Heart right ventricle (tissue), 16 donors: ENCODE data around the gene ANKK1. TPM values are rescaled to one million over a fixed set of nuclear protein-coding genes. Genes with fewer than 3 reads are reported as not detected.

Experiments
- ATAC-seq, 8 donors: fragments of 200-7000 bp; cut with Tn5 transposase; one replicate each; pipeline ENCODE4 v1.9.1; 2020; ENCODE audit warnings: mild to moderate bottlenecking in 8 of 8, moderate library complexity in 8 of 8, moderate number of reproducible peaks in 1 of 8
- DNase-seq, 2 donors: peaks; one replicate each; pipeline ENCODE4 v3.0.0-alpha.2; 2020
- H3K27ac ChIP-seq, 10 donors: fragments of 200-600 bp; sonication (generic) in 2 of 10; one replicate each; pipeline versions ENCODE4 v1.5.0 to v1.8.0; 2020 to 2022; ENCODE audit warnings: mild to moderate bottlenecking in 3 of 10
- H3K27me3 ChIP-seq, 7 donors: fragments of 200-600 bp; one replicate each; pipeline ENCODE4 v1.8.0; 2021 to 2022; ENCODE audit warnings: mild to moderate bottlenecking in 2 of 7
- H3K36me3 ChIP-seq, 9 donors: fragments of 200-600 bp; sonication (generic) in 1 of 9; one replicate each; pipeline versions ENCODE4 v1.5.0 to v1.8.0; 2020 to 2022; ENCODE audit warnings: mild to moderate bottlenecking in 2 of 9
- H3K4me1 ChIP-seq, 9 donors: fragments of 200-600 bp; sonication (generic) in 1 of 9; one replicate each; pipeline versions ENCODE4 v1.5.0 to v1.8.0; 2020 to 2022; ENCODE audit warnings: mild to moderate bottlenecking in 4 of 9
- H3K4me3 ChIP-seq, 10 donors: fragments of 200-600 bp; sonication (generic) in 2 of 10; one replicate each; pipeline versions ENCODE4 v1.5.0 to v1.8.0; 2020 to 2022; ENCODE audit warnings: mild to moderate bottlenecking in 7 of 10, moderate library complexity in 2 of 10
- H3K9me3 ChIP-seq, 11 donors: fragments of 200-600 bp in 10 of 11; sonication (generic) in 2 of 11; one replicate each; pipeline versions ENCODE4 v1.5.0 to v1.8.0; 2013 to 2022; ENCODE audit warnings: mild to moderate bottlenecking in 2 of 11, control low read depth in 1 of 11, moderate library complexity in 1 of 11
- WGBS, 2 donors: extraction: QIAGEN DNeasy Blood & Tissue Kit; methylation state at CpG; one replicate each; pipeline ENCODE4 v1.1.7; 2013; ENCODE audit warnings: inconsistent platforms in 1 of 2; 5-methylcytosine and 5-hydroxymethylcytosine counted together
- intact Hi-C, 10 donors: fragments of 100-400 bp; cut with DNase I; formaldehyde crosslinking; loops; one replicate each; pipeline versions ENCODE4 v1.11.1 to v1.14.2; 2022
- polyA plus RNA-seq, 2 donors: library from polyadenylated mRNA; stranded (reverse); fragments of 200-250 nt; gene quantifications; one replicate each; pipeline ENCODE4 v1.2.3, GENCODE V29; 2013
- total RNA-seq, 10 donors: library from RNA; stranded (reverse); fragmentation: NEBNext Ultra II Directional in 3 of 10; extraction: Animal tissue kit (Norgen Biotek cat#: 25700) in 3 of 10; gene quantifications; one replicate each; pipeline versions ENCODE4 v1.2.1 to v1.2.4, GENCODE V29; 2021 to 2023
- TF ChIP-seq, protein P1 (sequence below), 9 donors: fragments of 200-600 bp; sonication (generic) in 2 of 9; IDR thresholded peaks; one replicate each; pipeline versions ENCODE4 v1.5.0 to v1.8.0; 2021 to 2022; ENCODE audit warnings: antibody characterized with exemption in 9 of 9, mild to moderate bottlenecking in 5 of 9, moderate library complexity in 1 of 9
- donor health status: Arrhythmogenic right ventricular cardiomyopathy.
- donor health status: ischemic (EF 13 %, LVEDD 7.1; RV severe dilation, severe dysfunction).
- donor health status: healthy with polysubstance abuse.
- donor health status: DM: no; HTN: yes; CAD: no.
- donor health status: DM: no; HTN: no; CAD: no.
- donor health status: ischemic (EF 25% LVEDD 6.9; RV normal size, moderate dysfunction).
- donor health status: ischemic (EF 25% LVEDD 5.7; RV mildly dilated, moderate dysfunction).
- donor health status: healthy.
- donor health status: DM: yes; HTN: yes; CAD: no.
- donor health status: Ischemic cardiomyopathy.
- donor health status: ischemic (EF 35%, LVEDD 5.7; RV mildly dilated, moderate dysfunction).
- donor health status: nonischemic (EF 11% LVEDD 7.7; RV severe dilation, severe dysfunction).
- donor health status: DM: yes; HTN: yes; CAD: no.
- donor health status: PGD.
- donor health status: ischemic (EF 29% LVEDD 5.4; RV normal size, mild dysfunction).
- donor health status: nonischemic (EF 23%, LVEDD 6.1; RV moderate dilation, normal function).

ANKK1 gene
- total and polyA plus RNA-seq, 12 donors, result 0.06 to 0.37 TPM; not detected in 10

DNA sequence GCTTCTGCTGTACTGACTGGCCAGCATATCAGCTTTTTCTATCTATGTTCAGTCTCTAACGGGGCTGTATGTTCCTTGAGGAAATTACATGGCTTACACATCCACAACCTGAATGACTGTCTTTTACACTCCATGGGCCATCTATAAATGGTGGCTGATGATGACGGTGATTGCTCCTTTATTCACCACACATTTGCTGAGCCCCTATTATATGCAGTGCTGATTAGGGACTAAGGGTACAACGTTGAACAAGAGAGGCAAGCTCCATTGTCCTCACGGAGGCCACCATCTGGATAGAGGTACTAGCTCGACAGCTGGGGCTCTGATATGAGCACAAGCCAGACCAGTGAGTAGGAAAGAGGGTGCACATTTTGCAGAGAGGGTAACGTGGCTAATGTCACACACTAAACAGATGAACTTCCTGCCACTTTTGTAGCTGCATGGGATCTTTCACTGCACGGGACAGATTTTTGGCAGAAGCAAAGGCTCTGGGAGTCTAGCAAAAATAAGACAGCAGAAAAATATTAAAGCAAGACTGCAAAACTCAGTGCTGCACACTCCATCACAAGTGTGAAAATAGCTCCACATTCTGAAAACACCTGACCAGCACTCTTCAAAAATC is 57.0 kb downstream of the ANKK1 start:
- 25 to 27% methylated on average over 7 of the region's 7 CpGs for WGBS, 2 donors
- peaks cover 0 to 4% (median 0%) of the 10 kb centered on the region in 9 donors for H3K4me1 ChIP-seq
- TF ChIP-seq, protein P1, sequence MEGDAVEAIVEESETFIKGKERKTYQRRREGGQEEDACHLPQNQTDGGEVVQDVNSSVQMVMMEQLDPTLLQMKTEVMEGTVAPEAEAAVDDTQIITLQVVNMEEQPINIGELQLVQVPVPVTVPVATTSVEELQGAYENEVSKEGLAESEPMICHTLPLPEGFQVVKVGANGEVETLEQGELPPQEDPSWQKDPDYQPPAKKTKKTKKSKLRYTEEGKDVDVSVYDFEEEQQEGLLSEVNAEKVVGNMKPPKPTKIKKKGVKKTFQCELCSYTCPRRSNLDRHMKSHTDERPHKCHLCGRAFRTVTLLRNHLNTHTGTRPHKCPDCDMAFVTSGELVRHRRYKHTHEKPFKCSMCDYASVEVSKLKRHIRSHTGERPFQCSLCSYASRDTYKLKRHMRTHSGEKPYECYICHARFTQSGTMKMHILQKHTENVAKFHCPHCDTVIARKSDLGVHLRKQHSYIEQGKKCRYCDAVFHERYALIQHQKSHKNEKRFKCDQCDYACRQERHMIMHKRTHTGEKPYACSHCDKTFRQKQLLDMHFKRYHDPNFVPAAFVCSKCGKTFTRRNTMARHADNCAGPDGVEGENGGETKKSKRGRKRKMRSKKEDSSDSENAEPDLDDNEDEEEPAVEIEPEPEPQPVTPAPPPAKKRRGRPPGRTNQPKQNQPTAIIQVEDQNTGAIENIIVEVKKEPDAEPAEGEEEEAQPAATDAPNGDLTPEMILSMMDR (IDR thresholded peaks at IDR 0.05), result no peak
- peaks cover 0 to 67% (median 26%) of the 10 kb centered on the region in 7 donors for H3K27me3 ChIP-seq
- no peaks in the 10 kb centered on the region for H3K36me3 ChIP-seq
- no peak for DNase-seq
- no peak for ATAC-seq
- intact Hi-C loops, result no loop called here
- H3K9me3 ChIP-seq, result no peaks in the 10 kb centered on the region
- H3K4me3 ChIP-seq, result no peak overlapping the region
- no peak overlapping the region for H3K27ac ChIP-seq

DNA sequence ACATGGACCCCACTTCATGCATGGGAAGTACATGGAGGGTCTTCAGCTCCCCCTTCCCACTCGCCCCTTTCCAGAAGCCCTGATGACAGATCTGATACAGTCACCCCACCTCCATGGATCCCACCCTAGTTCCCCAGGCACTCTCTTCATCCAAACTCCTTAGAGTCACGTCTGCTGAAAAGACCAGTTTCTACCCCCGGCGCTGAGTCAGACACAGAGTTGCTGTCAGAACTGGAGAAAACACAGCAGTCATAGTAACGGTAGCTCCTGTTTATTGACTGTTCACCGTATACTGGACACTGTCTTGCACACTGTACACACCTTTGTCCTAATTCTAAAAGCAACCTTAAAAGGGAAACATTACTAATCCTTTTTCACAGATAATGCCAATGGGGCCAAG is 58.5 kb downstream of the ANKK1 start:
- H3K27me3 ChIP-seq, result peaks cover 0 to 53% (median 13%) of the 10 kb centered on the region in 7 donors
- intact Hi-C loops, result no loop called here
- no peak for ATAC-seq
- H3K36me3 ChIP-seq, result no peaks in the 10 kb centered on the region
- TF ChIP-seq, protein P1 (IDR thresholded peaks at IDR 0.05), result no peak
- no peak overlapping the region for H3K4me3 ChIP-seq
- H3K4me1 ChIP-seq, result peaks cover 0 to 4% (median 0%) of the 10 kb centered on the region in 9 donors
- no peak overlapping the region for H3K27ac ChIP-seq
- DNase-seq, result no peak
- H3K9me3 ChIP-seq, result no peaks in the 10 kb centered on the region
- 53 to 61% methylated on average over 6 of the region's 6 CpGs for WGBS, 2 donors

DNA sequence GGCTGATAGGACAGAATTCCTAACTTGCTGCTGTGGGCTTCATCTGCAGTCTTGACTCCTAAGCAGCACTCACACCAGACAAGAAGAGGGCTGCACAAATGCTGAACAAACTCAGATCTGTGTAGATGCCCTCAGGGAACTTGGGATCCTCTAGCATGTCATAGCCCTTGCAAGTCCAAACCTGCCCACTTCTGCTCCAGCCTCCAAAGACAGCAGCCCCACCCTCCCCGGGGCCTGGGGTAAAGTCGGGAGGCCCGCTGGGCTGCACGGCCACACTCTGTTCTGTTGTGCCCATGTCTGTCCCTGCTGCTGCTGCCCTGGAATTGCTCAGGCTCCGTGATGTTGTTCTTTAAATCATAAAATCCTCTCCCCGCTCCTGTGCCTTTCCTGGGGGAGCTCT is 59.4 kb downstream of the ANKK1 start:
- TF ChIP-seq, protein P1 (IDR thresholded peaks at IDR 0.05), result no peak
- ATAC-seq (no peak), DNase-seq (no peak)
- Histone ChIP-seq H3K36me3 (no peaks in the 10 kb centered on the region), H3K27me3 (peaks cover 0 to 47% (median 5%) of the 10 kb centered on the region in 7 donors), H3K4me1 (peaks cover 0 to 4% (median 0%) of the 10 kb centered on the region in 9 donors), H3K27ac (no peak overlapping the region), H3K4me3 (no peak overlapping the region), H3K9me3 (no peaks in the 10 kb centered on the region)
- WGBS, 2 donors, result 79 to 82% methylated on average over 6 of the region's 6 CpGs
- intact Hi-C loops, result no loop called here

DNA sequence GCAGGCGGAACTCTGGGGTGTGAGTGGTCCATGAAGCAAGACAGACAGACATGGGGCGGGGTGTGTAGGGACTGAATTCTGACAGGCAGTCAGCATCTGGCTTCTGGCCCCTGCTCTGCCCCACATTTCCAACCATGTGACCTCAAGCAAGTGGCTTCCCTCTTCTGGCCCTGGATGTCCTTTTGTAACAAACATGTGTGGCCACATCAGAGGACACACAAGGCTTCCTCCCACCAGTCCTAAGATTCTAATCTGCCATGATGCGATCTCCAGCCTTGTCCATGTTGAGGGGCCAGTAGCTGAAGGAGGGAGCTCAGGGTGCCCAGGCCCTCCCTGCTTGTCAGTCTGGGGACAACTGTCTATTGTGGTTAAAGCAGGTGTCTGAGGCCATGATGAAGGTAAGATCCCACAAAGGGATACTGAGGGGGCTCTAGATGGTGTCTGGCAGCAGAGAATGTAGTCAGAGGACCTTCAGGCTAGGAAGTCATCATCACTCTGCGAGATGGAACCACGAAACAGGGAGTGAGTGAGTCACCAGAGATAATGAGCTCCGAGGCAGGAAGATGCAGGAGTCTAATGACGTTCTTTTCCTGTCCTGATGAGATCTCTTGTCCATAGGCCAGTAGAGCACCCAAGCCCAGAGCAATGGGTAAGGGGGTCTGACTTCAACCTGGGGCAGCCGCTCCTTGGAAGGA is 60.2 kb downstream of the ANKK1 start:
- H3K27me3 ChIP-seq, result peaks cover 0 to 40% (median 5%) of the 10 kb centered on the region in 7 donors
- H3K27ac ChIP-seq, result no peak overlapping the region
- H3K36me3 ChIP-seq, result no peaks in the 10 kb centered on the region
- TF ChIP-seq, protein P1 (IDR thresholded peaks at IDR 0.05), result no peak
- peaks cover 0 to 4% (median 0%) of the 10 kb centered on the region in 9 donors for H3K4me1 ChIP-seq
- intact Hi-C loops, result no loop called here
- DNase-seq, result no peak
- no peaks in the 10 kb centered on the region for H3K9me3 ChIP-seq
- H3K4me3 ChIP-seq, result no peak overlapping the region
- WGBS, 2 donors, result 47 to 50% methylated on average over 8 of the region's 8 CpGs
- ATAC-seq, result peak in 3 of 8 donors; percentile 27 to 48 (median 38)
